ENCODE measurements around the gene TP53TG3B.
"Not testable (repeated sequence)": the region's sequence is repeated elsewhere in the genome, so short reads cannot be mapped to it uniquely, and the experiment has no call there.

TP53TG3B gene

GRCh38 chr16:33360541-33360940, at the start of gene TP53TG3B:
Gene TP53TG3B, plus strand, starts transcription at chr16:33360841. Its CDS starts 68 bp downstream, at chr16:33360909.
- DNase-seq, result not testable (repeated sequence)

GRCh38 chr16:33336226-33337012, 24.2 kb upstream of the TP53TG3B start:
- DNase-seq, result not testable (repeated sequence)

- DNase-seq, result not testable (repeated sequence)
These were observed 22.8 kb upstream of the TP53TG3B start for GRCh38 chr16:33337627-33338542.

- DNase-seq, result not testable (repeated sequence)
These were observed 22.1 kb upstream of the TP53TG3B start for GRCh38 chr16:33338543-33338951.

GRCh38 chr16:33339093-33340061, 21.3 kb upstream of the TP53TG3B start:
- DNase-seq, result not testable (repeated sequence)

All from NCI-H1694 (cell line).